CD4-positive, alpha-beta T cell (primary cell): ENCODE measurements around the gene SHKBP1. TPM values are rescaled to one million over a fixed set of nuclear protein-coding genes. Genes with fewer than 3 reads are reported as not detected.
"Not testable (repeated sequence)": the region's sequence is repeated elsewhere in the genome, so short reads cannot be mapped to it uniquely, and the experiment has no call there.

Experiments used
- ATAC-seq: fragments of 200-7000 bp; cut with Tn5 transposase; one replicate; pipeline ENCODE4 v1.10.0; 2022; ENCODE audit warnings: mild to moderate bottlenecking; ENCODE audit not compliant: poor library complexity
- CTCF ChIA-PET: fragments of 350-600 bp; sonication (Branson Sonifier 250); formaldehyde crosslinking; loops from one replicate; lab custom pipeline; 2021; ENCODE audit warnings: antibody characterized with exemption, inconsistent platforms; lab: Charles Lee
- POLR2A ChIA-PET: fragments of 350-600 bp; sonication (Branson Sonifier 250); formaldehyde crosslinking; loops from one replicate; lab custom pipeline; 2021; ENCODE audit warnings: antibody characterized with exemption, inconsistent platforms; lab: Charles Lee
- DNase-seq, 14 experiments: peaks; one replicate each; pipeline ENCODE4 v3.0.0-alpha.2; 2013 to 2020; ENCODE audit warnings: mixed read lengths in 2 of 14
- H3K27ac ChIP-seq, 2 donors: one replicate each; pipeline versions ENCODE4 v1.5.1 to v1.7.0; 2013; ENCODE audit warnings: low read length in 2 of 2, low read depth in 1 of 2, mild to moderate bottlenecking in 1 of 2
- H3K27me3 ChIP-seq, 2 experiments: 1 replicate in 1 of 2; 2 replicates in 1 of 2; pipeline versions ENCODE4 v1.6.1 to v1.7.0; 2013; ENCODE audit warnings: low read length in 2 of 2, control low read depth in 1 of 2, mild to moderate bottlenecking in 1 of 2, moderate library complexity in 1 of 2; ENCODE audit not compliant: insufficient read depth in 2 of 2, control insufficient read depth in 1 of 2
- H3K36me3 ChIP-seq: one replicate; pipeline ENCODE4 v1.6.1; 2013; ENCODE audit warnings: low read length, control low read depth; ENCODE audit not compliant: insufficient read depth
- H3K4me1 ChIP-seq: one replicate; pipeline ENCODE4 v1.6.1; 2013; ENCODE audit warnings: low read length, control low read depth; ENCODE audit not compliant: insufficient read depth
- H3K4me3 ChIP-seq: one replicate; pipeline ENCODE4 v1.5.1; 2013; ENCODE audit warnings: mild to moderate bottlenecking, low read length, moderate library complexity
- H3K9me3 ChIP-seq, 2 experiments: 1 replicate in 1 of 2; 2 replicates in 1 of 2; pipeline versions ENCODE4 v1.6.1 to v1.7.0; 2013; ENCODE audit warnings: low read length in 2 of 2, mild to moderate bottlenecking in 2 of 2, control low read depth in 1 of 2, moderate library complexity in 1 of 2; ENCODE audit not compliant: control insufficient read depth in 1 of 2, insufficient read depth in 1 of 2
- H3K27ac Mint-ChIP-seq: one replicate; pipeline ENCODE4 v1.8.0; 2020; ENCODE audit warnings: mixed read lengths
- H3K27me3 Mint-ChIP-seq: one replicate; pipeline ENCODE4 v1.8.0; 2021; ENCODE audit warnings: mixed read lengths
- H3K36me3 Mint-ChIP-seq: one replicate; pipeline ENCODE4 v1.8.0; 2021; ENCODE audit warnings: low read depth, mixed read lengths
- H3K4me1 Mint-ChIP-seq: one replicate; pipeline ENCODE4 v1.8.0; 2021; ENCODE audit warnings: low read depth, mixed read lengths
- H3K4me3 Mint-ChIP-seq: one replicate; pipeline ENCODE4 v1.8.0; 2020; ENCODE audit warnings: mild to moderate bottlenecking, mixed read lengths
- H3K9me3 Mint-ChIP-seq: one replicate; pipeline ENCODE4 v1.8.0; 2020; ENCODE audit warnings: mixed read lengths
- CTCF ChIP-seq: fragments of 200-600 bp; IDR thresholded peaks from one replicate; pipeline ENCODE4 v1.8.0; 2022; ENCODE audit warnings: antibody characterized with exemption, mild to moderate bottlenecking
- intact Hi-C, 2 experiments: fragments of 100-400 bp; cut with DNase I in 1 of 2; cut with micrococcal nuclease in 1 of 2; formaldehyde crosslinking; loops; one replicate each; pipeline versions ENCODE4 v1.15.1 to v1.9.0; 2023 to 2025; cut with DNase I, micrococcal nuclease
- total RNA-seq, 174 experiments: library from RNA in 2 of 174; stranded (reverse) in 2 of 174; gene quantifications; one replicate each; pipeline ENCODE4 v1.2.3 and lab custom pipeline; 2021 to 2026

SHKBP1 gene
- total RNA-seq, 2 experiments from 2014 or later, result 82.5 to 92.9 TPM

- no peaks in the 10 kb centered on the region for H3K4me1 ChIP-seq
- H3K4me3 Mint-ChIP-seq, result no peak overlapping the region
- ATAC-seq (no peak), DNase-seq (no peak)
- ChIA-PET POLR2A (no interaction called here), CTCF (no interaction called here)
- no peak overlapping the region for H3K27ac ChIP-seq
- H3K4me3 ChIP-seq, result no peak overlapping the region
- no peaks in the 10 kb centered on the region for H3K36me3 ChIP-seq
- H3K36me3 Mint-ChIP-seq, result no peaks in the 10 kb centered on the region
- peaks cover 46% of the 10 kb centered on the region for H3K27me3 Mint-ChIP-seq
- TF ChIP-seq CTCF, result no peak
- H3K27ac Mint-ChIP-seq, result no peak overlapping the region
- H3K9me3 ChIP-seq, result peaks cover 0 to 8% of the 10 kb centered on the region in 2 experiments
- H3K9me3 Mint-ChIP-seq, result no peaks in the 10 kb centered on the region
- intact Hi-C loops, result no loop called here
- peaks cover 18 to 32% of the 10 kb centered on the region in 2 experiments for H3K27me3 ChIP-seq
- H3K4me1 Mint-ChIP-seq, result no peaks in the 10 kb centered on the region
Observed at GRCh38 chr19:40559394-40559793, 17.3 kb upstream of the SHKBP1 start.

GRCh38 chr19:40560092-40560507, 16.6 kb upstream of the SHKBP1 start:
- Mint-ChIP-seq H3K9me3 (no peaks in the 10 kb centered on the region), H3K27ac (no peak overlapping the region), H3K27me3 (peaks cover 46% of the 10 kb centered on the region), H3K36me3 (no peaks in the 10 kb centered on the region), H3K4me1 (no peaks in the 10 kb centered on the region), H3K4me3 (no peak overlapping the region)
- Histone ChIP-seq H3K36me3 (no peaks in the 10 kb centered on the region), H3K9me3 (peaks cover 0 to 4% of the 10 kb centered on the region in 2 experiments), H3K4me1 (no peaks in the 10 kb centered on the region), H3K4me3 (no peak overlapping the region), H3K27me3 (peaks cover 19 to 30% of the 10 kb centered on the region in 2 experiments), H3K27ac (no peak overlapping the region)
- ChIA-PET CTCF (no interaction called here), POLR2A (no interaction called here)
- DNase-seq (no peak), ATAC-seq (no peak)
- TF ChIP-seq CTCF, result no peak
- intact Hi-C loops, result no loop called here

- DNase-seq (no peak), ATAC-seq (no peak)
- no peak overlapping the region for H3K27ac ChIP-seq
- H3K9me3 Mint-ChIP-seq, result no peaks in the 10 kb centered on the region
- no peaks in the 10 kb centered on the region for H3K36me3 Mint-ChIP-seq
- CTCF ChIA-PET, result no interaction called here
- peaks cover 30 to 43% of the 10 kb centered on the region in 2 experiments for H3K27me3 ChIP-seq
- H3K4me3 Mint-ChIP-seq, result no peak overlapping the region
- H3K4me1 Mint-ChIP-seq, result peaks cover 4% of the 10 kb centered on the region
- intact Hi-C loops, result no loop called here
- TF ChIP-seq CTCF, result no peak
- no peaks in the 10 kb centered on the region for H3K36me3 ChIP-seq
- POLR2A ChIA-PET, result no interaction called here
- no peak overlapping the region for H3K27ac Mint-ChIP-seq
- H3K9me3 ChIP-seq, result peaks cover 0 to 8% of the 10 kb centered on the region in 2 experiments
- peaks cover 52% of the 10 kb centered on the region for H3K27me3 Mint-ChIP-seq
- H3K4me3 ChIP-seq, result no peak overlapping the region
- H3K4me1 ChIP-seq, result no peaks in the 10 kb centered on the region
Observed at GRCh38 chr19:40561947-40562346, 14.7 kb upstream of the SHKBP1 start.

- CTCF ChIA-PET, result not testable (repeated sequence)
- H3K27me3 ChIP-seq, result peaks cover 41 to 54% of the 10 kb centered on the region in 2 experiments
- peaks cover 58% of the 10 kb centered on the region for H3K27me3 Mint-ChIP-seq
Observed at GRCh38 chr19:40564535-40564934, 12.1 kb upstream of the SHKBP1 start.

More at GRCh38 chr19:40564535-40564934, 12.1 kb upstream of the SHKBP1 start:
- H3K27ac Mint-ChIP-seq, POLR2A ChIA-PET, H3K4me3 Mint-ChIP-seq, ATAC-seq, H3K4me1 Mint-ChIP-seq, H3K4me3 ChIP-seq, H3K27ac ChIP-seq, H3K36me3 Mint-ChIP-seq, H3K9me3 ChIP-seq, H3K36me3 ChIP-seq, intact Hi-C loops, H3K9me3 Mint-ChIP-seq, DNase-seq: not testable (repeated sequence)
- H3K4me1 ChIP-seq, result peaks cover 12% of the 10 kb centered on the region
